ENCODE measurements around the gene MX2. TPM values are rescaled to one million over a fixed set of nuclear protein-coding genes. Genes with fewer than 3 reads are reported as not detected.

Gene MX2
- total and polyA plus RNA-seq, 9 of the 15 experiments (the other 6 are each of a cell fraction or from before 2014, with no cell fraction given): 0.10 to 0.95 (median 0.47) TPM; not detected in 1

DNA sequence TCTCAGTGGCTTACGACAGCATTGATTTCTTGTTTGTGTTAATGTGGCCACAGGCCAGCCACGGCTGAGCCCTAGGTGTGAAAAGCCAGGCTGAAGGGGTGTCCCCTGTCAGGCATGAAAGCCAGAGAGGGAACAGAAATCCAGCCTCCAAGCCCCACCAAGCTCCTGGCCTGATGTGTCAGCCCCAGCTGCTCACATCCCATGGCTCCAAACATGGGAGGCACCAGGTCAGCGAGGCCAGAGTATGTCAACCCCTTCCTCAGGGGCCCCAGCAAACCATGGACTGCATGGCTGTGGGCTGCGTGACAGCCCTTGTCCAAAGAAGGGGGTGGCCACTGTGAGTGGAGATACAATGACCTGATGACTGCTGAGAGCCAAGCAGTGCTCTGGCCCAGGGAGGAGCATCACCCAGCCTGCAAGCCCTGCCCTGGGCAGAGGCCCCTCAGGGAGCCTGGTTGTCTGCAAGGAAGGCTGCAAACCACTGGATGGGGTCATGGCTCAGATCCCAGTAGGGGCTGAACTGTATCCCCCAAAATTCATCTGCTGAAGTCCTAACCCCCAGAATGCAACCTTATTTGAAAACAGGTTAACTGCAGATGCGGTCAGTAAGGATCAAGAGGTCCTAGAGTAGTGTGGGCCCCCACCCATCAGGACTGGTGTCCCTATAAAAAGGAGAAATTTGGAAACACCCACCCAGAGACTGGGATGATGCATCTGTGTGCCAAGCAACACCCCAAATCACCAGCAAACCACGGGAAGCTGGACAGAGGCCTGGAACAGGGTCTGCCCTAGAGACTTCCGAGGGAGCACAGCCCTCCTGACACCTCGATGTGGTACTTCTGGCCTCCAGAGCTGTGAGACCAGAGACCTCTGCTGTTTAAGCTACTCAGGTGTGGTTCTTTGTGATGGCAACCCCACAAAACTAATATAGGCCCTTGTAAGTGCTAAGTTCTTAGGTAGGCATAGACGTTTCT, 3.3 kb upstream of the MX2 start (continued):
- TF ChIP-seq, protein P1, sequence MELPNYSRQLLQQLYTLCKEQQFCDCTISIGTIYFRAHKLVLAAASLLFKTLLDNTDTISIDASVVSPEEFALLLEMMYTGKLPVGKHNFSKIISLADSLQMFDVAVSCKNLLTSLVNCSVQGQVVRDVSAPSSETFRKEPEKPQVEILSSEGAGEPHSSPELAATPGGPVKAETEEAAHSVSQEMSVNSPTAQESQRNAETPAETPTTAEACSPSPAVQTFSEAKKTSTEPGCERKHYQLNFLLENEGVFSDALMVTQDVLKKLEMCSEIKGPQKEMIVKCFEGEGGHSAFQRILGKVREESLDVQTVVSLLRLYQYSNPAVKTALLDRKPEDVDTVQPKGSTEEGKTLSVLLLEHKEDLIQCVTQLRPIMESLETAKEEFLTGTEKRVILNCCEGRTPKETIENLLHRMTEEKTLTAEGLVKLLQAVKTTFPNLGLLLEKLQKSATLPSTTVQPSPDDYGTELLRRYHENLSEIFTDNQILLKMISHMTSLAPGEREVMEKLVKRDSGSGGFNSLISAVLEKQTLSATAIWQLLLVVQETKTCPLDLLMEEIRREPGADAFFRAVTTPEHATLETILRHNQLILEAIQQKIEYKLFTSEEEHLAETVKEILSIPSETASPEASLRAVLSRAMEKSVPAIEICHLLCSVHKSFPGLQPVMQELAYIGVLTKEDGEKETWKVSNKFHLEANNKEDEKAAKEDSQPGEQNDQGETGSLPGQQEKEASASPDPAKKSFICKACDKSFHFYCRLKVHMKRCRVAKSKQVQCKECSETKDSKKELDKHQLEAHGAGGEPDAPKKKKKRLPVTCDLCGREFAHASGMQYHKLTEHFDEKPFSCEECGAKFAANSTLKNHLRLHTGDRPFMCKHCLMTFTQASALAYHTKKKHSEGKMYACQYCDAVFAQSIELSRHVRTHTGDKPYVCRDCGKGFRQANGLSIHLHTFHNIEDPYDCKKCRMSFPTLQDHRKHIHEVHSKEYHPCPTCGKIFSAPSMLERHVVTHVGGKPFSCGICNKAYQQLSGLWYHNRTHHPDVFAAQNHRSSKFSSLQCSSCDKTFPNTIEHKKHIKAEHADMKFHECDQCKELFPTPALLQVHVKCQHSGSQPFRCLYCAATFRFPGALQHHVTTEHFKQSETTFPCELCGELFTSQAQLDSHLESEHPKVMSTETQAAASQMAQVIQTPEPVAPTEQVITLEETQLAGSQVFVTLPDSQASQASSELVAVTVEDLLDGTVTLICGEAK (IDR thresholded peaks at IDR 0.05): no peak
- TF ChIP-seq, protein P1 (CRISPR knock-in tag; IDR thresholded peaks at IDR 0.05): no peak
- TF ChIP-seq L3MBTL2 (IDR thresholded peaks at IDR 0.05) (no peak), ZFX (CRISPR knock-in tag; IDR thresholded peaks at IDR 0.05) (no peak), GATAD2A (IDR thresholded peaks at IDR 0.05) (no peak), ZFP1 (CRISPR knock-in tag; IDR thresholded peaks at IDR 0.05) (no peak)
- TF ChIP-seq, protein P2, sequence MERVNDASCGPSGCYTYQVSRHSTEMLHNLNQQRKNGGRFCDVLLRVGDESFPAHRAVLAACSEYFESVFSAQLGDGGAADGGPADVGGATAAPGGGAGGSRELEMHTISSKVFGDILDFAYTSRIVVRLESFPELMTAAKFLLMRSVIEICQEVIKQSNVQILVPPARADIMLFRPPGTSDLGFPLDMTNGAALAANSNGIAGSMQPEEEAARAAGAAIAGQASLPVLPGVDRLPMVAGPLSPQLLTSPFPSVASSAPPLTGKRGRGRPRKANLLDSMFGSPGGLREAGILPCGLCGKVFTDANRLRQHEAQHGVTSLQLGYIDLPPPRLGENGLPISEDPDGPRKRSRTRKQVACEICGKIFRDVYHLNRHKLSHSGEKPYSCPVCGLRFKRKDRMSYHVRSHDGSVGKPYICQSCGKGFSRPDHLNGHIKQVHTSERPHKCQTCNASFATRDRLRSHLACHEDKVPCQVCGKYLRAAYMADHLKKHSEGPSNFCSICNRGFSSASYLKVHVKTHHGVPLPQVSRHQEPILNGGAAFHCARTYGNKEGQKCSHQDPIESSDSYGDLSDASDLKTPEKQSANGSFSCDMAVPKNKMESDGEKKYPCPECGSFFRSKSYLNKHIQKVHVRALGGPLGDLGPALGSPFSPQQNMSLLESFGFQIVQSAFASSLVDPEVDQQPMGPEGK (CRISPR knock-in tag; IDR thresholded peaks at IDR 0.05; ENCODE audit: borderline replicate concordance): no peak

Data from K562 (cell line).